Sigmoid colon (tissue), 7 donors: ENCODE results near the gene ZNF365. TPM values are rescaled to one million over a fixed set of nuclear protein-coding genes. Genes with fewer than 3 reads are reported as not detected.

ENCODE experiments used
- DNase-seq: peaks from one replicate; pipeline ENCODE4 v3.0.0-alpha.2; 2019
- H3K27ac ChIP-seq, 4 donors: fragments of 200-600 bp; sonication (generic); one replicate each; pipeline ENCODE4 v1.5.1; 2016 to 2019; ENCODE audit warnings: mild to moderate bottlenecking in 1 of 4
- H3K27me3 ChIP-seq, 3 donors: fragments of 200-600 bp; sonication (generic); one replicate each; pipeline ENCODE4 v1.5.1; 2019; ENCODE audit warnings: mild to moderate bottlenecking in 1 of 3
- H3K36me3 ChIP-seq, 4 donors: fragments of 200-600 bp; sonication (generic); one replicate each; pipeline ENCODE4 v1.5.1; 2016 to 2019
- H3K4me1 ChIP-seq, 4 donors: fragments of 200-600 bp; sonication (generic); one replicate each; pipeline ENCODE4 v1.5.1; 2017 to 2019
- H3K4me3 ChIP-seq, 4 donors: fragments of 200-600 bp; sonication (generic); one replicate each; pipeline ENCODE4 v1.5.1; 2017 to 2019; ENCODE audit warnings: mild to moderate bottlenecking in 2 of 4, moderate library complexity in 1 of 4
- H3K9me3 ChIP-seq, 4 donors: fragments of 200-600 bp in 3 of 4; sonication (generic) in 3 of 4; one replicate each; pipeline versions ENCODE4 v1.5.1 to v1.6.1; 2013 to 2019
- EP300 ChIP-seq, 4 donors: sonication (generic); formaldehyde crosslinking; IDR thresholded peaks; one replicate each; pipeline ENCODE4 v1.6.1; 2017; ENCODE audit warnings: antibody characterized with exemption in 4 of 4
- POLR2A ChIP-seq, 2 donors: fragments of 450-650 bp; IDR thresholded peaks; one replicate each; pipeline ENCODE4 v1.6.1; 2016; ENCODE audit warnings: antibody characterized with exemption in 2 of 2, mild to moderate bottlenecking in 2 of 2, moderate library complexity in 2 of 2
- POLR2AphosphoS5 ChIP-seq, 4 donors: sonication (generic); formaldehyde crosslinking; IDR thresholded peaks; one replicate each; pipeline ENCODE4 v1.6.1; 2017; ENCODE audit warnings: antibody characterized with exemption in 4 of 4
- WGBS, 2 donors: extraction: QIAGEN DNeasy Blood & Tissue Kit; methylation state at CpG; one replicate each; pipeline ENCODE4 v1.1.7; 2013; 5-methylcytosine and 5-hydroxymethylcytosine counted together
- intact Hi-C: fragments of 100-400 bp; cut with DNase I; formaldehyde crosslinking; loops from one replicate; pipeline ENCODE4 v1.15.1; 2023
- polyA plus RNA-seq, 3 donors: library from polyadenylated mRNA; stranded (reverse); fragments of 200-250 nt; gene quantifications; one replicate each; pipeline ENCODE4 v1.2.3, GENCODE V29; 2013
- total RNA-seq, 4 donors: library from RNA; depleted of rRNA; stranded (reverse); fragments of >200 nt; gene quantifications; one replicate each; pipeline ENCODE4 v1.1.0, GENCODE V29; 2016
- TF ChIP-seq, protein P1 (sequence below), 4 experiments: fragments of 450-650 bp in 3 of 4; fragments of 200-600 bp in 1 of 4; IDR thresholded peaks; one replicate each; pipeline ENCODE4 v1.5.1; 2016 to 2019; ENCODE audit warnings: antibody characterized with exemption in 4 of 4, mild to moderate bottlenecking in 3 of 4, moderate library complexity in 2 of 4
- donor health status: healthy with polysubstance abuse.
- donor health status: Bipolar disorder and iron deficiency.
- donor health status: healthy.

The ZNF365 gene
- total and polyA plus RNA-seq, 7 donors: 0.16 to 0.82 (median 0.38) TPM; not detected in 3

- TF ChIP-seq, protein P1, sequence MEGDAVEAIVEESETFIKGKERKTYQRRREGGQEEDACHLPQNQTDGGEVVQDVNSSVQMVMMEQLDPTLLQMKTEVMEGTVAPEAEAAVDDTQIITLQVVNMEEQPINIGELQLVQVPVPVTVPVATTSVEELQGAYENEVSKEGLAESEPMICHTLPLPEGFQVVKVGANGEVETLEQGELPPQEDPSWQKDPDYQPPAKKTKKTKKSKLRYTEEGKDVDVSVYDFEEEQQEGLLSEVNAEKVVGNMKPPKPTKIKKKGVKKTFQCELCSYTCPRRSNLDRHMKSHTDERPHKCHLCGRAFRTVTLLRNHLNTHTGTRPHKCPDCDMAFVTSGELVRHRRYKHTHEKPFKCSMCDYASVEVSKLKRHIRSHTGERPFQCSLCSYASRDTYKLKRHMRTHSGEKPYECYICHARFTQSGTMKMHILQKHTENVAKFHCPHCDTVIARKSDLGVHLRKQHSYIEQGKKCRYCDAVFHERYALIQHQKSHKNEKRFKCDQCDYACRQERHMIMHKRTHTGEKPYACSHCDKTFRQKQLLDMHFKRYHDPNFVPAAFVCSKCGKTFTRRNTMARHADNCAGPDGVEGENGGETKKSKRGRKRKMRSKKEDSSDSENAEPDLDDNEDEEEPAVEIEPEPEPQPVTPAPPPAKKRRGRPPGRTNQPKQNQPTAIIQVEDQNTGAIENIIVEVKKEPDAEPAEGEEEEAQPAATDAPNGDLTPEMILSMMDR (IDR thresholded peaks at IDR 0.05): no peak
- TF ChIP-seq EP300 (IDR thresholded peaks at IDR 0.05) (no peak), POLR2A (IDR thresholded peaks at IDR 0.05) (no peak), POLR2AphosphoS5 (IDR thresholded peaks at IDR 0.05) (no peak)
- Histone ChIP-seq H3K36me3 (no peaks in the 10 kb centered on the region), H3K4me1 (no peaks in the 10 kb centered on the region), H3K4me3 (no peak overlapping the region), H3K9me3 (peaks cover 0 to 3% (median 0%) of the 10 kb centered on the region in 4 donors), H3K27me3 (no peaks in the 10 kb centered on the region), H3K27ac (no peak overlapping the region)
- no peak for DNase-seq
- intact Hi-C loops: no loop called here
- 79 to 87% methylated on average over 5 of the region's 5 CpGs for WGBS, 2 donors
These were observed 38.9 kb downstream of the ZNF365 start for GRCh38 chr10:62413048-62413447.

DNA sequence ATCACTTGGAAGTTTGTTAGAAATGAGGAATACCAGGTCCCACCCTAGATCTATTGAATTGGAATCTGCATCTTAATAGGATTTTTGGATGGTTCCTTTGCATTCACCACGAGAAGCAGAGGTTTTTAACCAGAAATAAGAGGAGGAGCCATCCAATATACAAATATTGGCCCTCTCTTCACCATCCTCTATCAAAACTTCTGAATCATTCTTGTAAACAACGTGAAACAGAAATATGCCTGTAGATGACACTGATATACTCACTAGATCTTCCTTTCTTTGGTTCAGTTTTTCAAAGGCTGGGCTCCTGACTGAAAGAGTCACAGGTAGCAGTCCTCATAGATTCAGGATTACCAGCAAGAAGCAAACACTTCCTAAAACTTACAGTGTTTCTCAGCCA lies 39.5 kb downstream of the ZNF365 start:
- 37 to 62% methylated on average over 2 of the region's 2 CpGs for WGBS, 2 donors
- intact Hi-C loops: no loop called here
- Histone ChIP-seq H3K27me3 (no peaks in the 10 kb centered on the region), H3K4me3 (no peak overlapping the region), H3K9me3 (peaks cover 0 to 3% (median 0%) of the 10 kb centered on the region in 4 donors), H3K36me3 (no peaks in the 10 kb centered on the region), H3K4me1 (no peaks in the 10 kb centered on the region), H3K27ac (no peak overlapping the region)
- DNase-seq: no peak
- TF ChIP-seq POLR2A (IDR thresholded peaks at IDR 0.05): no peak
- TF ChIP-seq, protein P1 (IDR thresholded peaks at IDR 0.05): no peak
- TF ChIP-seq EP300 (IDR thresholded peaks at IDR 0.05): no peak
- no peak for TF ChIP-seq POLR2AphosphoS5 (IDR thresholded peaks at IDR 0.05)

DNA sequence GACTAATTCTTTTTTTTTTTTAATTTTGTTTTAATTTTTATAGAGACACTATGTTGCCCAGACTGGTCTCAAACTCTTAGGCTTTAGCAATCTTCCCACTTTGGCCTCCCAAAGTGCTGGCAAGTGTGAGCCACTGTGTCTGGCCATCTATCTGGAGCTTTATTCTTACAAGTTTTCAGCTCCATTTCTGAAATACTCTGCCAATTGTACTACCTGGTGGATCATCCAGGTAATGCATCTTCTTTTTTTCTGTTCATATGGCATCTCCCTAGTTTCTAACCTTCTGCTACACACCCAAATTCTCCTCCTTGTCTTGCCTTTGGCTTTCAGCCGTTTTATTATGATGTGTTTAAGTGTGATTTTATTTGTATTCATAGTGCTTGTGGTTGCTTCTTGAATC lies 40.2 kb downstream of the ZNF365 start:
- Histone ChIP-seq H3K9me3 (peaks cover 0 to 3% (median 0%) of the 10 kb centered on the region in 4 donors), H3K27ac (no peak overlapping the region), H3K4me3 (no peak overlapping the region), H3K4me1 (no peaks in the 10 kb centered on the region), H3K36me3 (no peaks in the 10 kb centered on the region), H3K27me3 (no peaks in the 10 kb centered on the region)
- intact Hi-C loops: no loop called here
- 0 to 46% methylated on average over 1 of the region's 1 CpG for WGBS, 2 donors
- TF ChIP-seq POLR2AphosphoS5 (IDR thresholded peaks at IDR 0.05) (no peak), EP300 (IDR thresholded peaks at IDR 0.05) (no peak), POLR2A (IDR thresholded peaks at IDR 0.05) (no peak)
- TF ChIP-seq, protein P1 (IDR thresholded peaks at IDR 0.05): no peak
- DNase-seq: no peak

GRCh38 chr10:62422068-62422590 lies 48.0 kb downstream of the ZNF365 start:
- H3K9me3 ChIP-seq: no peaks in the 10 kb centered on the region
- no peak overlapping the region for H3K27ac ChIP-seq
- intact Hi-C loops: no loop called here
- H3K4me1 ChIP-seq: no peaks in the 10 kb centered on the region
- 2 to 37% methylated on average over 1 of the region's 1 CpG for WGBS, 2 donors
- no peaks in the 10 kb centered on the region for H3K36me3 ChIP-seq
- H3K4me3 ChIP-seq: no peak overlapping the region
- no peaks in the 10 kb centered on the region for H3K27me3 ChIP-seq
- DNase-seq: no peak
- TF ChIP-seq, protein P1 (IDR thresholded peaks at IDR 0.05): no peak
- TF ChIP-seq POLR2AphosphoS5 (IDR thresholded peaks at IDR 0.05) (no peak), POLR2A (IDR thresholded peaks at IDR 0.05) (no peak), EP300 (IDR thresholded peaks at IDR 0.05) (no peak)

DNA sequence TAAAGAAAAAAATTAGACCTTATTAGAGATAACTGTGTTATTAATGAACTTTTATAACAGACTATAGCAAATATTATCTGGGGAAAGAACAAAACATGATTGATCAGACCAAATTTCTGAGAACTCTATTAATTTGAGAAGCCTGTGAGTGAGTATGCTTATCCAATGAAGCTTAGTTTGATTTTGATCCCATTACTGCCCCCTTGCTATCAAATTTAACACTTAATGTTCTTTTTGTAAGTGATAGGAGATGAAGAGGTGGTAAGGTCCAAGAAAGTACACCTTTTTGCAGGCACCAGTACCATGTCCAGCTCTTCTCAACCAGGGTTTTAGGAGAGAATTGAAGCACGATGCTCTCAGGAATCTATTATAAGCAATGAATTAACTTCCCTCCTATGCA lies 49.9 kb downstream of the ZNF365 start:
- H3K9me3 ChIP-seq: no peaks in the 10 kb centered on the region
- intact Hi-C loops: no loop called here
- no peaks in the 10 kb centered on the region for H3K36me3 ChIP-seq
- H3K4me1 ChIP-seq: no peaks in the 10 kb centered on the region
- H3K27ac ChIP-seq: no peak overlapping the region
- no peak for DNase-seq
- WGBS, 2 donors: 90 to 92% methylated on average over 1 of the region's 1 CpG
- no peak for TF ChIP-seq POLR2A (IDR thresholded peaks at IDR 0.05)
- TF ChIP-seq, protein P1 (IDR thresholded peaks at IDR 0.05): no peak
- no peak for TF ChIP-seq POLR2AphosphoS5 (IDR thresholded peaks at IDR 0.05)
- TF ChIP-seq EP300 (IDR thresholded peaks at IDR 0.05): no peak
- no peak overlapping the region for H3K4me3 ChIP-seq
- H3K27me3 ChIP-seq: no peaks in the 10 kb centered on the region
